ENCODE data around the gene CMYA5. TPM values are rescaled to one million over a fixed set of nuclear protein-coding genes. Genes with fewer than 3 reads are reported as not detected.

CMYA5 gene
- total and polyA plus RNA-seq, 9 of the 15 experiments (the other 6 are each of a cell fraction or from before 2014, with no cell fraction given): 0.18 to 1.1 (median 0.32) TPM

DNA sequence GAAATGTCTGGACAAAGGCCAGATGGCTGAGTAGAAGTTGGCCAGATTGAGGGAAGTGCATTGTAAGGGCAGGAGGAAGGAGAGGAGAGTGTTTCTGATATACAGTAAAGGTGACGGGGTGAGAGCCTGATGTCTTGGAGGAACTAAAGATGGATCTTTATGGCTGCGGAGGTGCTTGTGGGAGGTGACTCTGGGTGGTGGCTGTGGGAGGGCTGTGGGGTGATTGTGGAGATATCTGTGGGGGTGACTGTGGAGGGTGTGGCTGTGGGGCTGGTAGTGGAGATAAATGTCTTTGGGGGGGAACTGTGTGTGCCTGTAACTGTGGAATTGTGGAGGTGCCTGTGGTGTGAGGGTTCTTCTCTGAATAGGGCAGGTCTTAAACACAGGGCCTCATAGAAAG is 121.4 kb downstream of the CMYA5 start (continued):
- TF ChIP-seq, protein P1, sequence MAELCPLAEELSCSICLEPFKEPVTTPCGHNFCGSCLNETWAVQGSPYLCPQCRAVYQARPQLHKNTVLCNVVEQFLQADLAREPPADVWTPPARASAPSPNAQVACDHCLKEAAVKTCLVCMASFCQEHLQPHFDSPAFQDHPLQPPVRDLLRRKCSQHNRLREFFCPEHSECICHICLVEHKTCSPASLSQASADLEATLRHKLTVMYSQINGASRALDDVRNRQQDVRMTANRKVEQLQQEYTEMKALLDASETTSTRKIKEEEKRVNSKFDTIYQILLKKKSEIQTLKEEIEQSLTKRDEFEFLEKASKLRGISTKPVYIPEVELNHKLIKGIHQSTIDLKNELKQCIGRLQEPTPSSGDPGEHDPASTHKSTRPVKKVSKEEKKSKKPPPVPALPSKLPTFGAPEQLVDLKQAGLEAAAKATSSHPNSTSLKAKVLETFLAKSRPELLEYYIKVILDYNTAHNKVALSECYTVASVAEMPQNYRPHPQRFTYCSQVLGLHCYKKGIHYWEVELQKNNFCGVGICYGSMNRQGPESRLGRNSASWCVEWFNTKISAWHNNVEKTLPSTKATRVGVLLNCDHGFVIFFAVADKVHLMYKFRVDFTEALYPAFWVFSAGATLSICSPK (IDR thresholded peaks at IDR 0.05; ENCODE audit: borderline replicate concordance): no peak
- TF ChIP-seq, protein P2, sequence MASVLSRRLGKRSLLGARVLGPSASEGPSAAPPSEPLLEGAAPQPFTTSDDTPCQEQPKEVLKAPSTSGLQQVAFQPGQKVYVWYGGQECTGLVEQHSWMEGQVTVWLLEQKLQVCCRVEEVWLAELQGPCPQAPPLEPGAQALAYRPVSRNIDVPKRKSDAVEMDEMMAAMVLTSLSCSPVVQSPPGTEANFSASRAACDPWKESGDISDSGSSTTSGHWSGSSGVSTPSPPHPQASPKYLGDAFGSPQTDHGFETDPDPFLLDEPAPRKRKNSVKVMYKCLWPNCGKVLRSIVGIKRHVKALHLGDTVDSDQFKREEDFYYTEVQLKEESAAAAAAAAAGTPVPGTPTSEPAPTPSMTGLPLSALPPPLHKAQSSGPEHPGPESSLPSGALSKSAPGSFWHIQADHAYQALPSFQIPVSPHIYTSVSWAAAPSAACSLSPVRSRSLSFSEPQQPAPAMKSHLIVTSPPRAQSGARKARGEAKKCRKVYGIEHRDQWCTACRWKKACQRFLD (CRISPR knock-in tag; IDR thresholded peaks at IDR 0.05): peak; percentile 60; the same call in 1 of the 2 replicates
- TF ChIP-seq HNRNPLL (IDR thresholded peaks at IDR 0.05; ENCODE audit: low read depth, low read length, poor library complexity, severe bottlenecking): no peak
- no peak for TF ChIP-seq ARHGAP35 (IDR thresholded peaks at IDR 0.05; ENCODE audit: partially characterized antibody)
- TF ChIP-seq SLC30A9 (CRISPR knock-in tag; IDR thresholded peaks at IDR 0.05): no peak
- TF ChIP-seq SMAD4 (CRISPR knock-in tag; conservative IDR thresholded peaks at IDR 0.05): peak; percentile 64
- TF ChIP-seq SIN3A (IDR thresholded peaks at IDR 0.05; ENCODE audit: borderline replicate concordance in 2 of 2, control insufficient read depth in 1 of 2, low read depth in 2 of 2, low read length in 2 of 2): no peak
- TF ChIP-seq KLF13 (tag; IDR thresholded peaks at IDR 0.05; ENCODE audit: borderline replicate concordance, low read depth): no peak
- TF ChIP-seq GATAD2A (IDR thresholded peaks at IDR 0.05): peak; percentile 81; the same call in 1 of the 2 replicates
- no peak for TF ChIP-seq ZNF75A (CRISPR knock-in tag; IDR thresholded peaks at IDR 0.05)
- no peak for TF ChIP-seq RBM22 (IDR thresholded peaks at IDR 0.05; ENCODE audit: low read depth, low read length, poor library complexity, severe bottlenecking)
- no peak for TF ChIP-seq TEAD1 (CRISPR knock-in tag; IDR thresholded peaks at IDR 0.05)
- no peak for TF ChIP-seq HEY1 (CRISPR knock-in tag; IDR thresholded peaks at IDR 0.05; ENCODE audit: borderline replicate concordance)
- TF ChIP-seq TAL1 (IDR thresholded peaks at IDR 0.05): peak; percentile 84
- TF ChIP-seq AFF1 (IDR thresholded peaks at IDR 0.05; ENCODE audit: low read depth in 1 of 2, partially characterized antibody in 2 of 2): peak in 1 of 2 experiments; percentile 53
- TF ChIP-seq JUNB (CRISPR knock-in tag; conservative IDR thresholded peaks at IDR 0.05): no peak
- TF ChIP-seq, protein P3, sequence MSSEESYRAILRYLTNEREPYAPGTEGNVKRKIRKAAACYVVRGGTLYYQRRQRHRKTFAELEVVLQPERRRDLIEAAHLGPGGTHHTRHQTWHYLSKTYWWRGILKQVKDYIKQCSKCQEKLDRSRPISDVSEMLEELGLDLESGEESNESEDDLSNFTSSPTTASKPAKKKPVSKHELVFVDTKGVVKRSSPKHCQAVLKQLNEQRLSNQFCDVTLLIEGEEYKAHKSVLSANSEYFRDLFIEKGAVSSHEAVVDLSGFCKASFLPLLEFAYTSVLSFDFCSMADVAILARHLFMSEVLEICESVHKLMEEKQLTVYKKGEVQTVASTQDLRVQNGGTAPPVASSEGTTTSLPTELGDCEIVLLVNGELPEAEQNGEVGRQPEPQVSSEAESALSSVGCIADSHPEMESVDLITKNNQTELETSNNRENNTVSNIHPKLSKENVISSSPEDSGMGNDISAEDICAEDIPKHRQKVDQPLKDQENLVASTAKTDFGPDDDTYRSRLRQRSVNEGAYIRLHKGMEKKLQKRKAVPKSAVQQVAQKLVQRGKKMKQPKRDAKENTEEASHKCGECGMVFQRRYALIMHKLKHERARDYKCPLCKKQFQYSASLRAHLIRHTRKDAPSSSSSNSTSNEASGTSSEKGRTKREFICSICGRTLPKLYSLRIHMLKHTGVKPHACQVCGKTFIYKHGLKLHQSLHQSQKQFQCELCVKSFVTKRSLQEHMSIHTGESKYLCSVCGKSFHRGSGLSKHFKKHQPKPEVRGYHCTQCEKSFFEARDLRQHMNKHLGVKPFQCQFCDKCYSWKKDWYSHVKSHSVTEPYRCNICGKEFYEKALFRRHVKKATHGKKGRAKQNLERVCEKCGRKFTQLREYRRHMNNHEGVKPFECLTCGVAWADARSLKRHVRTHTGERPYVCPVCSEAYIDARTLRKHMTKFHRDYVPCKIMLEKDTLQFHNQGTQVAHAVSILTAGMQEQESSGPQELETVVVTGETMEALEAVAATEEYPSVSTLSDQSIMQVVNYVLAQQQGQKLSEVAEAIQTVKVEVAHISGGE (CRISPR knock-in tag; IDR thresholded peaks at IDR 0.05): no peak

Measured in K562 (cell line).